Kidney (tissue), 14 donors: Measurements from ENCODE around the gene CNIH1. TPM values are rescaled to one million over a fixed set of nuclear protein-coding genes. Genes with fewer than 3 reads are reported as not detected.
"Not testable (repeated sequence)": the region's sequence is repeated elsewhere in the genome, so short reads cannot be mapped to it uniquely, and the experiment has no call there.

Experiments
- DNase-seq, 5 donors: peaks; one replicate each; pipeline ENCODE4 v3.0.0-alpha.2; 2013 to 2020
- FAIRE-seq: peaks from 2 replicates; lab custom pipeline; 2012; peaks lifted over from hg19 to GRCh38; lab: Jason Lieb, UNC
- H3K27ac ChIP-seq, 2 donors: one replicate each; pipeline ENCODE4 v1.7.0; 2013; ENCODE audit warnings: low read depth in 2 of 2, low read length in 2 of 2, inconsistent platforms in 1 of 2
- H3K27me3 ChIP-seq: one replicate; pipeline ENCODE4 v1.7.1; 2013; ENCODE audit warnings: low read length, inconsistent platforms; ENCODE audit not compliant: control insufficient read depth, insufficient read depth
- H3K36me3 ChIP-seq, 3 donors: one replicate each; pipeline versions ENCODE4 v1.7.0 to v1.7.1; 2013; ENCODE audit warnings: low read length in 3 of 3, control low read depth in 1 of 3, inconsistent platforms in 1 of 3; ENCODE audit not compliant: insufficient read depth in 3 of 3, control insufficient read depth in 2 of 3
- H3K4me1 ChIP-seq, 3 donors: one replicate each; pipeline versions ENCODE4 v1.7.0 to v1.7.1; 2013; ENCODE audit warnings: low read length in 3 of 3, inconsistent platforms in 1 of 3, low read depth in 1 of 3; ENCODE audit not compliant: control insufficient read depth in 2 of 3, insufficient read depth in 2 of 3
- H3K4me3 ChIP-seq, 3 donors: one replicate each; pipeline versions ENCODE4 v1.7.0 to v1.8.1; 2013; ENCODE audit warnings: low read length in 3 of 3, control low read depth in 1 of 3, inconsistent platforms in 1 of 3
- H3K9ac ChIP-seq, 3 donors: one replicate each; pipeline versions ENCODE4 v1.7.0 to v1.7.1; 2013; ENCODE audit warnings: low read length in 3 of 3, control low read depth in 1 of 3, inconsistent platforms in 1 of 3
- H3K9me3 ChIP-seq, 3 donors: one replicate each; pipeline versions ENCODE4 v1.7.0 to v1.7.1; 2013; ENCODE audit warnings: low read length in 3 of 3, control low read depth in 1 of 3, inconsistent platforms in 1 of 3; ENCODE audit not compliant: control insufficient read depth in 2 of 3, insufficient read depth in 1 of 3
- CTCF ChIP-seq: IDR thresholded peaks from 3 replicates; pipeline ENCODE4 v1.5.1; 2012; ENCODE audit warnings: mild to moderate bottlenecking, moderate library complexity, borderline replicate concordance; ENCODE audit not compliant: insufficient read depth; ENCODE audit errors: extremely low read depth
- intact Hi-C: fragments of 100-400 bp; cut with DNase I; formaldehyde crosslinking; loops from one replicate; pipeline ENCODE4 v1.11.1; 2022
- polyA plus RNA-seq: library from polyadenylated mRNA; stranded (reverse); fragments of 350-450 nt; fragmentation: Illumina TruSeq; extraction: RNeasy Lipid Tissue Mini Kit (QIAGEN cat#74804); gene quantifications from one replicate; pipeline ENCODE4 v1.2.3, GENCODE V29; 2014; ENCODE audit warnings: low read depth, low replicate concordance; ENCODE audit not compliant: insufficient read depth
- total RNA-seq: library from RNA; stranded (reverse); fragmentation: NEBNext Ultra II Directional; extraction: Animal tissue kit (Norgen Biotek cat#: 25700); gene quantifications from one replicate; pipeline ENCODE4 v1.2.1, GENCODE V29; 2021
- donor health status: control.
- donor health status: control.
- donor health status: control.
- donor health status: control.
- donor health status: control.
- donor health status: DM: yes; HTN: yes; CAD: no.
- donor health status: Normal renal cell carcinoma (clear cell type).

Gene CNIH1
- total and polyA plus RNA-seq, 2 donors from 2014 or later: 64.8 to 78.3 TPM

- Histone ChIP-seq H3K4me1 (no peaks in the 10 kb centered on the region), H3K4me3 (no peak overlapping the region), H3K27ac (no peak overlapping the region), H3K36me3 (no peaks in the 10 kb centered on the region), H3K9me3 (no peaks in the 10 kb centered on the region), H3K27me3 (no peaks in the 10 kb centered on the region), H3K9ac (no peak overlapping the region)
- intact Hi-C loops: no loop called here
- DNase-seq (no peak), FAIRE-seq (no peak)
- TF ChIP-seq CTCF: no peak
Measured at GRCh38 chr14:54455363-54455762, 14.2 kb upstream of the CNIH1 start.

- DNase-seq, H3K27me3 ChIP-seq, H3K4me1 ChIP-seq, intact Hi-C loops, H3K9ac ChIP-seq, H3K27ac ChIP-seq, H3K36me3 ChIP-seq, FAIRE-seq, H3K4me3 ChIP-seq, H3K9me3 ChIP-seq: not testable (repeated sequence)
Measured at GRCh38 chr14:54453990-54454389, 12.8 kb upstream of the CNIH1 start.

GRCh38 chr14:54453252-54453651 lies 12.1 kb upstream of the CNIH1 start:
- DNase-seq (no peak), FAIRE-seq (no peak)
- TF ChIP-seq CTCF: no peak
- no peaks in the 10 kb centered on the region for H3K27me3 ChIP-seq
- no peaks in the 10 kb centered on the region for H3K4me1 ChIP-seq
- intact Hi-C loops: no loop called here
- H3K4me3 ChIP-seq: no peak overlapping the region
- H3K9ac ChIP-seq: no peak overlapping the region
- no peaks in the 10 kb centered on the region for H3K36me3 ChIP-seq
- H3K9me3 ChIP-seq: no peaks in the 10 kb centered on the region
- H3K27ac ChIP-seq: no peak overlapping the region

DNA sequence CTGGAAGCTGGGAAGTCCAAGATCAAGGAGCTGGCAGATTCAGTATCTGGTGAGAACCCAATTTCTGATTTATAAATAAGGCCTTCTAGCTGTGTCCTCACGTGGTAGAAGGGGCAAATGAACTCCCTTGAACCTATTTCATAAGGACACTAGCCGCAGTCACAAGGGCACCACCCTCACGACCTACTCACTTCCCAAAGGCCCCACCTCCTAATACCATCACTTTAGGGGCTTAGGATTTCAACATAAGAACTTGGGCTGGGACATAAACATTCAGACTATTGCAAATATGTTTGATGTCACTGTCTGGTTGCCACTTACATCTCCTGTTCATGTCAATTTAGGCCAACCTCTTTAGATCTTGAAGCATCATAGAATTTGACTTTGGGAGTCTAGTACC lies 10.8 kb upstream of the CNIH1 start:
- Histone ChIP-seq H3K36me3 (no peaks in the 10 kb centered on the region), H3K4me3 (no peak overlapping the region), H3K9me3 (no peaks in the 10 kb centered on the region), H3K4me1 (no peaks in the 10 kb centered on the region), H3K27me3 (no peaks in the 10 kb centered on the region), H3K9ac (no peak overlapping the region), H3K27ac (no peak overlapping the region)
- intact Hi-C loops: no loop called here
- DNase-seq (no peak), FAIRE-seq (no peak)
- TF ChIP-seq CTCF: no peak
